ENCODE data around the gene FARP1.

The FARP1 gene

GRCh38 chr13:98484289-98485219 is 341.7 kb downstream of the FARP1 start:
- H3K27ac ChIP-seq (ENCODE audit: low read depth, low read length) = no peak overlapping the region
- no peaks in the 10 kb centered on the region for H3K9me2 ChIP-seq (replicated peaks; ENCODE audit: control insufficient read depth, low read length)
- H4K20me1 ChIP-seq (ENCODE audit: control insufficient read depth, insufficient read depth, low read depth, low read length) = peaks cover 36% of the 10 kb centered on the region; the same call in 1 of the 2 replicates
- no peak overlapping the region for H3K4me2 ChIP-seq (ENCODE audit: low read length)
- peaks cover 36% of the 10 kb centered on the region for H3K36me3 ChIP-seq (ENCODE audit: control insufficient read depth, low read length)
- no peaks in the 10 kb centered on the region for H3K27me3 ChIP-seq (ENCODE audit: control insufficient read depth, low read length)
- no peaks in the 10 kb centered on the region for H3F3A ChIP-seq (ENCODE audit: control insufficient read depth, insufficient read depth)
- no peak overlapping the region for H3K4me3 ChIP-seq (ENCODE audit: low read length)
- TF ChIP-seq, protein P1, sequence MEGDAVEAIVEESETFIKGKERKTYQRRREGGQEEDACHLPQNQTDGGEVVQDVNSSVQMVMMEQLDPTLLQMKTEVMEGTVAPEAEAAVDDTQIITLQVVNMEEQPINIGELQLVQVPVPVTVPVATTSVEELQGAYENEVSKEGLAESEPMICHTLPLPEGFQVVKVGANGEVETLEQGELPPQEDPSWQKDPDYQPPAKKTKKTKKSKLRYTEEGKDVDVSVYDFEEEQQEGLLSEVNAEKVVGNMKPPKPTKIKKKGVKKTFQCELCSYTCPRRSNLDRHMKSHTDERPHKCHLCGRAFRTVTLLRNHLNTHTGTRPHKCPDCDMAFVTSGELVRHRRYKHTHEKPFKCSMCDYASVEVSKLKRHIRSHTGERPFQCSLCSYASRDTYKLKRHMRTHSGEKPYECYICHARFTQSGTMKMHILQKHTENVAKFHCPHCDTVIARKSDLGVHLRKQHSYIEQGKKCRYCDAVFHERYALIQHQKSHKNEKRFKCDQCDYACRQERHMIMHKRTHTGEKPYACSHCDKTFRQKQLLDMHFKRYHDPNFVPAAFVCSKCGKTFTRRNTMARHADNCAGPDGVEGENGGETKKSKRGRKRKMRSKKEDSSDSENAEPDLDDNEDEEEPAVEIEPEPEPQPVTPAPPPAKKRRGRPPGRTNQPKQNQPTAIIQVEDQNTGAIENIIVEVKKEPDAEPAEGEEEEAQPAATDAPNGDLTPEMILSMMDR (IDR thresholded peaks at IDR 0.05; ENCODE audit: low read depth, low read length, poor library complexity, severe bottlenecking) = no peak
- no peak for TF ChIP-seq EZH2phosphoT487 (IDR thresholded peaks at IDR 0.05; ENCODE audit: borderline replicate concordance, low read length)
- H3K79me2 ChIP-seq (ENCODE audit: control insufficient read depth, low read length) = peaks cover 94% of the 10 kb centered on the region
- H3K4me1 ChIP-seq (ENCODE audit: control insufficient read depth, low read length) = peaks cover 22% of the 10 kb centered on the region
- H3K9me3 ChIP-seq (ENCODE audit: control insufficient read depth, insufficient read depth, low read length) = no peaks in the 10 kb centered on the region

GRCh38 chr13:98485561-98485960 is 342.7 kb downstream of the FARP1 start:
- TF ChIP-seq EZH2phosphoT487 (IDR thresholded peaks at IDR 0.05; ENCODE audit: borderline replicate concordance, low read length) = no peak
- Histone ChIP-seq H4K20me1 (ENCODE audit: control insufficient read depth, insufficient read depth, low read depth, low read length) (peaks cover 44% of the 10 kb centered on the region), H3K9me2 (replicated peaks; ENCODE audit: control insufficient read depth, low read length) (no peaks in the 10 kb centered on the region), H3F3A (ENCODE audit: control insufficient read depth, insufficient read depth) (no peaks in the 10 kb centered on the region), H3K27me3 (ENCODE audit: control insufficient read depth, low read length) (no peaks in the 10 kb centered on the region), H3K9me3 (ENCODE audit: control insufficient read depth, insufficient read depth, low read length) (no peaks in the 10 kb centered on the region), H3K4me1 (ENCODE audit: control insufficient read depth, low read length) (peaks cover 32% of the 10 kb centered on the region), H3K36me3 (ENCODE audit: control insufficient read depth, low read length) (peaks cover 41% of the 10 kb centered on the region), H3K79me2 (ENCODE audit: control insufficient read depth, low read length) (peaks cover 98% of the 10 kb centered on the region), H3K4me2 (ENCODE audit: low read length) (no peak overlapping the region), H3K4me3 (ENCODE audit: low read length) (no peak overlapping the region), H3K27ac (ENCODE audit: low read depth, low read length) (no peak overlapping the region)

DNA sequence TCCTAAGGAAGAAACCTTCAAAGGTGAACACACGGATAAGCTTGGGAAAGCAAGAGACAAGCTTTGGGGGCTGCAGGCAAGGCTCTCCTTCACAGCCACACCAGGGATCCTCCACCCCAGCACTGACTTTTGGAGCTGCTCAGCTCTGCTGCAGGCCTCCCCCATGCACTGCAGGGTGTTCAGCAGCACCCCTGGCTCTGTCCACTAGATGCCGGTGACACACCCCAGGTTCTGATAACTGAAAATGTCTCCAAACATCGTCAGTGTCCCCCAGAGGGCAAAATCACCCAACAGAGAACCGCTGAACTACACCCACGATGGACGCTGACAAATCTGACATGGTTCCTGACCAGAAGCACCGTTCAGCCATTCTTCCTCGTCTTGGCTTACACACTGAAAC is 343.5 kb downstream of the FARP1 start:
- H4K20me1 ChIP-seq (ENCODE audit: control insufficient read depth, insufficient read depth, low read depth, low read length) = peaks cover 48% of the 10 kb centered on the region

More for the DNA sequence above, 343.5 kb downstream of the FARP1 start:
- H3K4me3 ChIP-seq (ENCODE audit: low read length) = no peak overlapping the region
- H3K79me2 ChIP-seq (ENCODE audit: control insufficient read depth, low read length) = peaks cover 99% of the 10 kb centered on the region
- no peaks in the 10 kb centered on the region for H3F3A ChIP-seq (ENCODE audit: control insufficient read depth, insufficient read depth)
- peaks cover 33% of the 10 kb centered on the region for H3K4me1 ChIP-seq (ENCODE audit: control insufficient read depth, low read length)
- H3K4me2 ChIP-seq (ENCODE audit: low read length) = no peak overlapping the region
- H3K9me3 ChIP-seq (ENCODE audit: control insufficient read depth, insufficient read depth, low read length) = no peaks in the 10 kb centered on the region
- H3K36me3 ChIP-seq (ENCODE audit: control insufficient read depth, low read length) = peaks cover 34% of the 10 kb centered on the region
- TF ChIP-seq EZH2phosphoT487 (IDR thresholded peaks at IDR 0.05; ENCODE audit: borderline replicate concordance, low read length) = no peak
- TF ChIP-seq, protein P1 (IDR thresholded peaks at IDR 0.05; ENCODE audit: low read depth, low read length, poor library complexity, severe bottlenecking) = no peak
- H3K9me2 ChIP-seq (replicated peaks; ENCODE audit: control insufficient read depth, low read length) = no peaks in the 10 kb centered on the region
- no peak overlapping the region for H3K27ac ChIP-seq (ENCODE audit: low read depth, low read length)
- no peaks in the 10 kb centered on the region for H3K27me3 ChIP-seq (ENCODE audit: control insufficient read depth, low read length)

Measured in DOHH2 (cell line).